Neutrophil (primary cell): ENCODE results near the gene CROCC.
A peak's percentile ranks its signal among the peaks of the same experiment; 100 is the strongest.
"Not testable (repeated sequence)": the region's sequence is repeated elsewhere in the genome, so short reads cannot be mapped to it uniquely, and the experiment has no call there.

Source experiments
- H3K27ac ChIP-seq: fragments of 200-600 bp; sonication (generic); 2 replicates; pipeline ENCODE4 v1.5.1; 2016; ENCODE audit warnings: mild to moderate bottlenecking, moderate library complexity
- H3K27me3 ChIP-seq: fragments of 200-600 bp; sonication (generic); 2 replicates; pipeline ENCODE4 v1.6.0; 2016; ENCODE audit warnings: mild to moderate bottlenecking
- H3K36me3 ChIP-seq: fragments of 200-600 bp; sonication (generic); 2 replicates; pipeline ENCODE4 v1.5.1; 2017
- H3K4me1 ChIP-seq, 2 experiments: fragments of 200-600 bp in 1 of 2; sonication (generic) in 1 of 2; 1 replicate in 1 of 2; 2 replicates in 1 of 2; pipeline versions ENCODE4 v1.5.1 to v1.6.1; 2013 to 2016; ENCODE audit warnings: low read depth in 1 of 2, low read length in 1 of 2, mild to moderate bottlenecking in 1 of 2, moderate library complexity in 1 of 2; ENCODE audit not compliant: control insufficient read depth in 1 of 2, insufficient read depth in 1 of 2
- H3K4me3 ChIP-seq, 2 experiments: fragments of 200-600 bp in 1 of 2; sonication (generic) in 1 of 2; 1 replicate in 1 of 2; 2 replicates in 1 of 2; pipeline ENCODE4 v1.5.1; 2013 to 2016; ENCODE audit warnings: low read depth in 1 of 2, low read length in 1 of 2, mild to moderate bottlenecking in 1 of 2, moderate library complexity in 1 of 2
- H3K9me3 ChIP-seq: fragments of 200-600 bp; sonication (generic); 2 replicates; pipeline ENCODE4 v1.5.1; 2016
- CTCF ChIP-seq: fragments of 200-600 bp; sonication (generic); IDR thresholded peaks from 2 replicates; pipeline ENCODE4 v1.5.1; 2016; ENCODE audit warnings: antibody characterized with exemption

The CROCC gene

GRCh38 chr1:16897653-16898052 is 24.1 kb upstream of the CROCC start:
- H3K27me3 ChIP-seq, H3K9me3 ChIP-seq, H3K36me3 ChIP-seq, H3K27ac ChIP-seq, H3K4me3 ChIP-seq: not testable (repeated sequence)
- H3K4me1 ChIP-seq: peaks cover 15 to 23% of the 10 kb centered on the region in 2 experiments

DNA sequence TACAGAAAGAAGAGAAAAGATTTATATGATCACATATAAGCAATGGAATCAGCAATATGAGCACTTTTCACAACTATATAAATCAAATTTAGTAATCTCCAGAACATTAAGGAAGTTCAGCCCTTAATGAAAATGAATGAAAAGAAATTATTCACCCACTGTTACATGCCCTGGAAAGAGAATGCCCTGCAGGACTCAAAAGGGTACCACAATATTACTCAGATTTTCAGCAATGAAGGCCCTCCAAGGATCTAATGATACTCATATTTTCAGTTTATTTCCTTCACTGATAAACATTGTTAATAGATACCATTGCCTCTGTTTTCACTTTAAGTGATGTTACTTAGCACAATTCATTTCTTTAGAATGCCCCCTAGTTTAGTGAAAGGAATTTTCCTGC is 23.4 kb upstream of the CROCC start:
- H3K9me3 ChIP-seq, H3K27me3 ChIP-seq, H3K4me3 ChIP-seq, H3K36me3 ChIP-seq: not testable (repeated sequence)
- peaks cover 19 to 27% of the 10 kb centered on the region in 2 experiments for H3K4me1 ChIP-seq
- peak overlapping the region; percentile 11 for H3K27ac ChIP-seq

DNA sequence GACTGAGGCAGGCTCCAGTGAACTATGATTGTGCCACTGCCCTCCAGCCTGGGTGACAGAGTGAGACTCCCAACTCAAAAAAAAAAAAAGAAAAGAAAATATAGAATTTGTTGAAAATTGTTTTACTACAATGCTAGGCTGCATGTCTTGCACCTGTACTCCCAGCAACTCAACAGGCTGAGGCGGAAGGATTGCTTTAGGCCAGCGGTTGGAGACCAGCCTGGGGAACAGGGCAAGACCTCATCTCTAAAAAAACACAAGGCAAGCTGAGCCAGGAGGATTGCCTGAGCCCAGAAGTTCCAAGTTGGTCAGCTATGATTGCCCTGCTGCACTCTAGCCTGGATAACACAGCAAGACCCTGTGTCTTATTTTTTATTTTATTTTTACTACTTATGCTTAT is 22.7 kb upstream of the CROCC start:
- not testable (repeated sequence) for H3K27ac ChIP-seq, H3K36me3 ChIP-seq, H3K9me3 ChIP-seq, H3K4me3 ChIP-seq, H3K27me3 ChIP-seq
- H3K4me1 ChIP-seq: peaks cover 26 to 34% of the 10 kb centered on the region in 2 experiments

DNA sequence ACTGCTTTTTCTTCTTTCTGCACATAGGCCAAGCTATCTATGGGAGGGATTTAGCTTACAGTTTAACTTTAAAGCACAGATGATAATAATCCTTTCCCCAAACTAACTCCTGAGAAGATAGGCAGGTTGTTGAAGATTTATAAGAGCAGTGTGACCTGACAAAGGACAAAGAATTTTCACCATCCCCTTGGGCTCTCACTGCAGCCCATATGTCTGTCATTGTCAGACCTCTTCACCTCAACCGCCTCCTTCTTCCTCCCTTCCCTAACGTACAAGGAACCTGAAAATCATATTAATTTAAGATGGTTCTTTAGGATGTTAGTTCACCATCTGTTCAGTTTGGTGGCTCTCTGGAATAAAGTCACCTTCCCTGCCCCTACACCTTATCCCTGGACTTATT is 21.0 kb upstream of the CROCC start:
- H3K4me3 ChIP-seq: no peak overlapping the region
- TF ChIP-seq CTCF: no peak
- H3K36me3 ChIP-seq: no peaks in the 10 kb centered on the region
- H3K4me1 ChIP-seq: peaks cover 36 to 44% of the 10 kb centered on the region in 2 experiments
- H3K9me3 ChIP-seq: no peaks in the 10 kb centered on the region
- no peaks in the 10 kb centered on the region for H3K27me3 ChIP-seq
- peak overlapping the region; percentile 14 for H3K27ac ChIP-seq

DNA sequence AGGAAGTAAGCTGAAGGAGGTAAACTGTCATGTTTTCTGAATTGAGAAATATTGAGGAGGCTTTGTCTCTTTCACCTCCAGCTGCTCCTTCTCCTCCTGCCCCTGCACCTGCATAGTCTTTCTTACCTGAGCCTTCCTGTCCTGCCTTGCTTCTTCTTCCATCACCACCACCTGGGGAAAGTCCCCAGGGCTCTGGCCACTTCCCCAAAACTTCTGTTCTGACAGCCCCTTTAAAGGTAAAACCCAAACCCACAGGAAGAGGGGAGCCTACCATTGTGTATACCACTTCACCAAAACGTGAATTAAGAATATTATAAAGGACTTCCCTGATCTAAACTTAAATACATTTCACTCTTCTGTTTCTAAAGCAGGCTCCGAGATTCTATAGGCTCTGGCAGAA is 20.4 kb upstream of the CROCC start:
- H3K27ac ChIP-seq, H3K27me3 ChIP-seq, H3K9me3 ChIP-seq, H3K4me3 ChIP-seq, H3K36me3 ChIP-seq: not testable (repeated sequence)
- peaks cover 39 to 45% of the 10 kb centered on the region in 2 experiments for H3K4me1 ChIP-seq

GRCh38 chr1:16903054-16903453 is 18.7 kb upstream of the CROCC start:
- no peak for TF ChIP-seq CTCF
- Histone ChIP-seq H3K4me3 (no peak overlapping the region), H3K36me3 (no peaks in the 10 kb centered on the region), H3K4me1 (peaks cover 34 to 36% of the 10 kb centered on the region in 2 experiments), H3K9me3 (no peaks in the 10 kb centered on the region), H3K27me3 (no peaks in the 10 kb centered on the region), H3K27ac (peak overlapping the region; percentile 92)

DNA sequence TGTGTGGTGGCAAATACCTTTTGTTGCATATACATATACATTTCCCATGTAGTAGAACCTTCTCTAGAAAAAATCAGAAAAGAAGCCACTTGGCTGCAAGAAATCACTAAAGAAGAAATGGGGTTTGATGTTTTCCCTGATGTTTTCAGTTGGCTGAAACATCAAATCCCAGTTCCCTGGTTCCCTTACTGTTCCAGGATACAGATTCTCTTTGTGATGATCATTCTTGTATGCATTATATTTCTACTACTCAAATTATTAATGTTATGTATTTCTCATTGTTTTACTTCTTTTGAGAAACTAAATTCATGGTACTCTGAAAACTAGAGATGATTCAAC is 18.3 kb upstream of the CROCC start:
- peaks cover 34 to 36% of the 10 kb centered on the region in 2 experiments for H3K4me1 ChIP-seq

More for the DNA sequence above, 18.3 kb upstream of the CROCC start:
- no peaks in the 10 kb centered on the region for H3K27me3 ChIP-seq
- H3K9me3 ChIP-seq: no peaks in the 10 kb centered on the region
- peak overlapping the region; percentile 75 to 84 for H3K4me3 ChIP-seq
- no peak for TF ChIP-seq CTCF
- no peaks in the 10 kb centered on the region for H3K36me3 ChIP-seq
- H3K27ac ChIP-seq: peak overlapping the region; percentile 92
